Embryonic facial prominence (tissue), 1 donor: ENCODE measurements around the gene PRKAR2B.
A peak's percentile ranks its signal among the peaks of the same experiment; 100 is the strongest.

ENCODE experiments used
- DNase-seq: peaks from one replicate; pipeline ENCODE4 v3.0.0-alpha.2; 2016; ENCODE audit errors: extremely low spot score

Gene PRKAR2B

GRCh38 chr7:107044347-107045194, at the start of gene PRKAR2B:
Gene PRKAR2B (plus strand): TSS chr7:107044705. CDS start chr7:107044908, 203 bp downstream.
- peak; percentile 74 for DNase-seq

- DNase-seq = no peak
These were observed 49.7 kb upstream of the PRKAR2B start for GRCh38 chr7:106994833-106995232.

- no peak for DNase-seq
These were observed 46.8 kb upstream of the PRKAR2B start for GRCh38 chr7:106997487-106998271.

GRCh38 chr7:106999023-106999422, 45.5 kb upstream of the PRKAR2B start:
- no peak for DNase-seq

- DNase-seq = no peak
These were observed 43.0 kb upstream of the PRKAR2B start for GRCh38 chr7:107001490-107001889.

- DNase-seq = no peak
These were observed 42.4 kb upstream of the PRKAR2B start for GRCh38 chr7:107002126-107002525.

- no peak for DNase-seq
These were observed 41.9 kb upstream of the PRKAR2B start for GRCh38 chr7:107002529-107002998.

- no peak for DNase-seq
These were observed 37.3 kb upstream of the PRKAR2B start for GRCh38 chr7:107007007-107007891.

GRCh38 chr7:107007892-107008287, 36.6 kb upstream of the PRKAR2B start:
- DNase-seq = no peak

GRCh38 chr7:107009846-107010203, 34.7 kb upstream of the PRKAR2B start:
- DNase-seq = no peak

GRCh38 chr7:107012691-107013090, 31.8 kb upstream of the PRKAR2B start:
- DNase-seq = no peak

- DNase-seq = peak; percentile 31
These were observed 30.0 kb upstream of the PRKAR2B start for GRCh38 chr7:107014387-107015023.

- DNase-seq = no peak
These were observed 28.2 kb upstream of the PRKAR2B start for GRCh38 chr7:107016312-107016711.

GRCh38 chr7:107017965-107018719, 26.4 kb upstream of the PRKAR2B start:
- DNase-seq = no peak

- no peak for DNase-seq
These were observed 24.1 kb upstream of the PRKAR2B start for GRCh38 chr7:107020400-107020799.

GRCh38 chr7:107021600-107021999, 22.9 kb upstream of the PRKAR2B start:
- no peak for DNase-seq

GRCh38 chr7:107023522-107024151, 20.9 kb upstream of the PRKAR2B start:
- no peak for DNase-seq

- no peak for DNase-seq
These were observed 19.6 kb upstream of the PRKAR2B start for GRCh38 chr7:107024906-107025305.

GRCh38 chr7:107025449-107026103, 18.9 kb upstream of the PRKAR2B start:
- DNase-seq = no peak

- no peak for DNase-seq
These were observed 18.3 kb upstream of the PRKAR2B start for GRCh38 chr7:107026166-107026565.
